GM12878 (cell line): ENCODE data around the gene SULT2B1. TPM values are rescaled to one million over a fixed set of nuclear protein-coding genes. Genes with fewer than 3 reads are reported as not detected.

Experiments
- BMI1 ChIP-seq: fragments of 450-650 bp; IDR thresholded peaks from 2 replicates; pipeline ENCODE4 v1.6.1; 2016; ENCODE audit warnings: mild to moderate bottlenecking, moderate library complexity, borderline replicate concordance
- KLF5 ChIP-seq: fragments of 450-650 bp; IDR thresholded peaks from 2 replicates; pipeline ENCODE4 v1.6.1; 2014; ENCODE audit warnings: mild to moderate bottlenecking; ENCODE audit not compliant: partially characterized antibody
- STAT3 ChIP-seq: IDR thresholded peaks from 2 replicates; pipeline ENCODE4 v1.6.1; 2011; ENCODE audit warnings: low read depth, low read length, improper control_type of control experiment
- polyA plus RNA-seq, 11 experiments: library from polyadenylated mRNA; depleted of rRNA in 4 of 11; unstranded in 6 of 11; stranded (reverse) in 5 of 11; fragments of >200 nt; fragmentation: Nextera tagmentation in 4 of 11; fragmentation: Illumina TruSeq in 1 of 11; extraction: Ambion mirVana in 4 of 11; extraction: Trizol in 1 of 11; gene quantifications; 1 replicate in 1 of 11; 2 replicates in 10 of 11; pipeline versions ENCODE4 v1.2.1 to v1.2.3, GENCODE V29; 2011 to 2016; ENCODE audit warnings: inconsistent platforms in 2 of 11, missing spikeins in 2 of 11, low read depth in 1 of 11
- total RNA-seq, 4 experiments: library from RNA; depleted of rRNA in 3 of 4; stranded (reverse); fragments of >200 nt in 3 of 4; fragmentation: Illumina TruSeq in 1 of 4; extraction: Trizol in 1 of 4; gene quantifications; 2 replicates each; pipeline versions ENCODE4 v1.2.1 to v1.2.3, GENCODE V29; 2013 to 2021
- TF ChIP-seq, protein P1 (sequence below): fragments of 450-650 bp; IDR thresholded peaks from 2 replicates; pipeline ENCODE4 v1.6.1; 2017; ENCODE audit warnings: mild to moderate bottlenecking, moderate library complexity
- TF ChIP-seq, protein P2 (sequence below): fragments of 150-350 bp; IDR thresholded peaks from 2 replicates; pipeline ENCODE4 v1.6.1; 2014; ENCODE audit warnings: mild to moderate bottlenecking, low read depth, low read length

The SULT2B1 gene
- total and polyA plus RNA-seq, 10 of the 15 experiments (the other 5 are each of a cell fraction or from before 2014, with no cell fraction given) = 0.11 to 0.14 TPM; not detected in 8

DNA sequence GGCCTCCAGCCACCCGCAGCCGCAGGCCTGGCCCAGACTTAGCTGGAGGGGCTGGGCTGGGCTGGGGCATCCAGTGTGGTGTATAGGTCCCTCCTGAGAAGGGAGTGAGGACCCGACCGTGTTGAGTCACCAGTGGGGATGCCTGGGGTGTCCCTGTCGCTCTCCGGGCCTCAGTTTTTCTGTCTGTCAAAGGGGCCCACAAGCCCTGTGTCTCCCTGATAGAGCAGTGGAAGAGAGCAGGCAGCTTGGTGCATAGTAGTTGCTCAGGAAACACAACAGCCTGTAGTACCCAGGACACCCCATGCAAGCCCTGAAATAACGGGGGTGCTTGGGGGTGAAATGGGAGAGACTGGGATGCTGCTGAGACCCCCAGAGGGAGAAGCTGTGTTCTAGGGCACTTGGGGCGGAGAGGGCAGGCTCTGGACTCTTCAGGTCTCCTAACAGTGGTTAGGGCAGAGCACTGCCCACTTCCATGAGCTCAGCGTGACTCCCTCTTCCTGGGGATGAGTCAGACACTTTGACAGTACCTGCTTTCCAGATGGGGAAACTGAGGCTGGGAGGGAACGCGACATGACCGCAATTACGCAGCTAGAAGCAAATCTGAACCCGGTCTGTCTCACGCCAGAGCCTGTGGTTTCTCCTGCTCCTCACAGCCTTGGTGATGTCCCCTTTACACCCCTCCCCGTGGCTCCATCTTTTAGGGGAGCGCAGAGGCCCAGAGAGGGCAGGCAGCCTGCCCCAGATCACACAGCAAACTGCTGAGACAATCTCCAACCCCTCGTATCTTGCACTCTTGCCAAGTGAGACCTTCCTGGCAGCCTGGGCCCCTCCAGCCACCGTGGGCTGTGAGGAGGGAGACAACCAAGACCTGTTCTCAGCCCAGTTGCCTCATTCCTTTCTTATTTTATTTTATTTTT is 692 bp downstream of the SULT2B1 start (continued):
- TF ChIP-seq, protein P1, sequence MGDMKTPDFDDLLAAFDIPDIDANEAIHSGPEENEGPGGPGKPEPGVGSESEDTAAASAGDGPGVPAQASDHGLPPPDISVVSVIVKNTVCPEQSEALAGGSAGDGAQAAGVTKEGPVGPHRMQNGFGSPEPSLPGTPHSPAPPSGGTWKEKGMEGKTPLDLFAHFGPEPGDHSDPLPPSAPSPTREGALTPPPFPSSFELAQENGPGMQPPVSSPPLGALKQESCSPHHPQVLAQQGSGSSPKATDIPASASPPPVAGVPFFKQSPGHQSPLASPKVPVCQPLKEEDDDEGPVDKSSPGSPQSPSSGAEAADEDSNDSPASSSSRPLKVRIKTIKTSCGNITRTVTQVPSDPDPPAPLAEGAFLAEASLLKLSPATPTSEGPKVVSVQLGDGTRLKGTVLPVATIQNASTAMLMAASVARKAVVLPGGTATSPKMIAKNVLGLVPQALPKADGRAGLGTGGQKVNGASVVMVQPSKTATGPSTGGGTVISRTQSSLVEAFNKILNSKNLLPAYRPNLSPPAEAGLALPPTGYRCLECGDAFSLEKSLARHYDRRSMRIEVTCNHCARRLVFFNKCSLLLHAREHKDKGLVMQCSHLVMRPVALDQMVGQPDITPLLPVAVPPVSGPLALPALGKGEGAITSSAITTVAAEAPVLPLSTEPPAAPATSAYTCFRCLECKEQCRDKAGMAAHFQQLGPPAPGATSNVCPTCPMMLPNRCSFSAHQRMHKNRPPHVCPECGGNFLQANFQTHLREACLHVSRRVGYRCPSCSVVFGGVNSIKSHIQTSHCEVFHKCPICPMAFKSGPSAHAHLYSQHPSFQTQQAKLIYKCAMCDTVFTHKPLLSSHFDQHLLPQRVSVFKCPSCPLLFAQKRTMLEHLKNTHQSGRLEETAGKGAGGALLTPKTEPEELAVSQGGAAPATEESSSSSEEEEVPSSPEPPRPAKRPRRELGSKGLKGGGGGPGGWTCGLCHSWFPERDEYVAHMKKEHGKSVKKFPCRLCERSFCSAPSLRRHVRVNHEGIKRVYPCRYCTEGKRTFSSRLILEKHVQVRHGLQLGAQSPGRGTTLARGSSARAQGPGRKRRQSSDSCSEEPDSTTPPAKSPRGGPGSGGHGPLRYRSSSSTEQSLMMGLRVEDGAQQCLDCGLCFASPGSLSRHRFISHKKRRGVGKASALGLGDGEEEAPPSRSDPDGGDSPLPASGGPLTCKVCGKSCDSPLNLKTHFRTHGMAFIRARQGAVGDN = no peak
- TF ChIP-seq, protein P2, sequence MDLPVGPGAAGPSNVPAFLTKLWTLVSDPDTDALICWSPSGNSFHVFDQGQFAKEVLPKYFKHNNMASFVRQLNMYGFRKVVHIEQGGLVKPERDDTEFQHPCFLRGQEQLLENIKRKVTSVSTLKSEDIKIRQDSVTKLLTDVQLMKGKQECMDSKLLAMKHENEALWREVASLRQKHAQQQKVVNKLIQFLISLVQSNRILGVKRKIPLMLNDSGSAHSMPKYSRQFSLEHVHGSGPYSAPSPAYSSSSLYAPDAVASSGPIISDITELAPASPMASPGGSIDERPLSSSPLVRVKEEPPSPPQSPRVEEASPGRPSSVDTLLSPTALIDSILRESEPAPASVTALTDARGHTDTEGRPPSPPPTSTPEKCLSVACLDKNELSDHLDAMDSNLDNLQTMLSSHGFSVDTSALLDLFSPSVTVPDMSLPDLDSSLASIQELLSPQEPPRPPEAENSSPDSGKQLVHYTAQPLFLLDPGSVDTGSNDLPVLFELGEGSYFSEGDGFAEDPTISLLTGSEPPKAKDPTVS = no peak
- no peak for TF ChIP-seq BMI1
- TF ChIP-seq KLF5 = no peak
- TF ChIP-seq STAT3 = no peak
